ENCODE results near the gene ALOX12. TPM values are rescaled to one million over a fixed set of nuclear protein-coding genes. Genes with fewer than 3 reads are reported as not detected.

Gene ALOX12
- total RNA-seq, 1 experiment from 2014 or later, result not detected

DNA sequence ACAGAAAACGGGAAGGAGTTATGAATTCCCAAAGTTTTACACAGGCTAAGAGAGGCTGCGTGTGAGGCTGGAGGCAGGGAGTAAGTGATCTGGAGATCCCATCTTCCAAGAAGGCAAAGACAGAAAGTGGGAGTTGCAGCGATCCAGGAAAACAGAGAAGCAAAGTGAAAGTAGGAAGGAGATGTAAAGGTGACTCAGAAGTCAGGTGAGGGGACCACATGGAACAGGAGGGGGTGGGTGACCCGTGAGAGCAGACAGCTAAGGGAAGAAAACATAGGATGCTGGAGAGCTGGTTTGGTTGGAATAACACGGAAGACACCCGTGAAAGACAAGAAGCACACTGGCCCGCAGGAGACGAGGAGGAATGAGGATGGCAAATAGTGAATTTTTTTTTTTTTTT is 1.3 kb downstream of the ALOX12 start:
- peak; percentile 11 for DNase-seq (ENCODE audit: low read depth)
- in situ Hi-C loops (cut with HindIII; ENCODE audit: low pct_unique_long_range_greater_than_20kb, low sequenced_read_pairs), result no loop called here

DNA sequence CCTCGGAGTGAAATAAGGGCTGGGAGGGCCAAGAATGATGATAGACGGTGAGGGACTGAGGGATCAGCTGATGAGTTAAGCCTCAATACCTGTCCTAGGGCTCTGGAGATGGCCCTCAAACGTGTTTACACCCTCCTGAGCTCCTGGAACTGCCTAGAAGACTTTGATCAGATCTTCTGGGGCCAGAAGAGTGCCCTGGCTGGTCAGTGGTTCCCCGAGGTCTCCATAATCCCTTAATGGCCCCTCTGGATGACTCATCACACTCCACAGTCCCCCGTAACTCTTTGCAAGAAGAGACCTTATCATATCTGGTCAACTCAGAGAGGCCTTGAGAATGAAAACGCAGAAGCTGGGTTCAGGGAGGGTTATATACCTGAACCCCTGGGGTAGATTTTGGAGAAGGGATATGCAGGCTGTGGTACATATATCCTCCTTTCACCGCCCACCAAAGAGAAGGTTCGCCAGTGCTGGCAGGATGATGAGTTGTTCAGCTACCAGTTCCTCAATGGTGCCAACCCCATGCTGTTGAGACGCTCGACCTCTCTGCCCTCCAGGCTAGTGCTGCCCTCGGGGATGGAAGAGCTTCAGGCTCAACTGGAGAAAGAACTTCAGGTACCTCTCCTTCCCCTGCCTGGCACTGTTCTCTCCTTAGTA is 3.1 kb downstream of the ALOX12 start:
- no peak for DNase-seq (ENCODE audit: low read depth)
- in situ Hi-C loops (cut with HindIII; ENCODE audit: low pct_unique_long_range_greater_than_20kb, low sequenced_read_pairs), result no loop called here

DNA sequence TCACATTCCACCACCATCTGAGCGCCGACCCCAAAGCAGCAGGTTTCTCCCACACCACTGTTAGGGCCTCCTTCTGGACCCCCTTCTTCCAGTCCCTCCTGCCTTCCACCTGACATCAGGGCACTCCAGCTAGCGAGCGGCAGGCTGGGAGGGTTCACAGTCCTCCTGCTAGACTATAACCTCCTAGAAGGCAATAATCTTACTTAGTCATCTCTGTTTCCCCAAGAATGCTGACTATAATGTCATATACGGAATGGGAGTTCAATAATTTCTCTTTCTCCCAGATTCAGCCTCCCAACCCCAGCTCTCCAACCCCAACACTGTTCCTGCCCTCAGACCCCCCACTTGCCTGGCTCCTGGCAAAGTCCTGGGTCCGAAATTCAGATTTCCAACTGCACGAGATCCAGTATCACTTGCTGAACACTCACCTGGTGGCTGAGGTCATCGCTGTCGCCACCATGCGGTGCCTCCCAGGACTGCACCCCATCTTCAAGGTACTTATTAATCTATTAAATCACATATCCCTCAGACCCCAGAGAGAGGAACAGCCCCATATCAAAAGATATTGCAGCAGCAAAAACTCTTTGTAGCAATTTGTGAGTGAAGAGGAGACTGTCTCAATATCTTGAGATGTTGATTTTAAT is 5.6 kb downstream of the ALOX12 start:
- DNase-seq (ENCODE audit: low read depth), result no peak
- in situ Hi-C loops (cut with HindIII; ENCODE audit: low pct_unique_long_range_greater_than_20kb, low sequenced_read_pairs), result no loop called here

DNA sequence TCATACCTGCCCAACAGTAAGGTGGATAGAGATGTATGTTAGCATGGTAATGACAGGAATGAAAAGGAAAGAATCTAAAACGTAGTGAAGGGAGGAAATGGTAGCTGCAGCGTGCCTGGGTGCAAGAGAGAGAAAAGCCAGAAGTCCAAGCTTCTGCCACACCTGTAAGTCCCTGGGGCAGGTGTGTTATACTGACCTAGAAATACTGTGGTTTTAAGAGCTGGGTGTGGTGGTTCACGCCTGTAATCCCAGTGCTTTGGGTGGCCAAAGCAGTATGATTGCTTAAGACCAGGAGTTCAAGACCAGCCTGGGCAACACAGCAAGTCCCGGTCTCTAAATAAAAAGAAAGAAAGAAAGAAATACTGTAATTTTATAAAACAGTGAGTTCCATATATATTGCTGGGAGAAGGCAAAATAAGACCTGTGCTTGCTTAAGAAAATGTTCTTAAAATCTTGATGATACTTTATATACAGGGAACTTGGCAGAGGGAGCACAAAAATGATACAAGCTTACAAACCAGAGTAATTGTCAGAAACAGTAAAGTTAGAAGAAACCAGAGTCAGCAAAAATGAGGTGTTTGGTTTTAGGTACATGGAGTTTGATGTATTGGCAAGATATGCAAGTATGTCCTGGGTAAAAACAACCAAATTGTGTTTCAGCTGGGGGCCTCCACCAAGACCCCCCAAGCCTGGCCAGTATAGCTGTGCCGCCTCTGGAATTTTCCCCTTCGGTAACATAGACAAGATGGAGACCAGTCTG is 6.6 kb downstream of the ALOX12 start:
- in situ Hi-C loops (cut with HindIII; ENCODE audit: low pct_unique_long_range_greater_than_20kb, low sequenced_read_pairs), result no loop called here
- no peak for DNase-seq (ENCODE audit: low read depth)

DNA sequence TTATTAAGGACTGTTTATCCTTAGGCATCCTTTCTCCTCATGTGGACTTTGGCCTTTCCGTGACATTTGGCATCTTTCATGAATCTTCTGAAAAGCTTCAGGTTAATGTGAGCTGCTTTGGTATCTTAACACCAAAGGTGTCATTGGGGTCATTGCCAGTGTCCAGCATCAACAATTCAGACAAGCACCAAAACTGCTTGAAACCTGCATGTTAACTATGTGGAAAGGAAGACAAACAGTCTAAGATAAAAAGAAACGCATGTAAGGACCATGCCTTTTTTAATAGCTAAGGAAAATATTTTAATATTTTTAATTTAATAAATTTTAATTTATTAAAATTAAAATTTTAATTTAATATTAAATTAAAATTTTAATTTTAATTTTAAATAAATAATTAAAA is 7.9 kb downstream of the ALOX12 start:
- in situ Hi-C loops (cut with HindIII; ENCODE audit: low pct_unique_long_range_greater_than_20kb, low sequenced_read_pairs), result no loop called here

DNA sequence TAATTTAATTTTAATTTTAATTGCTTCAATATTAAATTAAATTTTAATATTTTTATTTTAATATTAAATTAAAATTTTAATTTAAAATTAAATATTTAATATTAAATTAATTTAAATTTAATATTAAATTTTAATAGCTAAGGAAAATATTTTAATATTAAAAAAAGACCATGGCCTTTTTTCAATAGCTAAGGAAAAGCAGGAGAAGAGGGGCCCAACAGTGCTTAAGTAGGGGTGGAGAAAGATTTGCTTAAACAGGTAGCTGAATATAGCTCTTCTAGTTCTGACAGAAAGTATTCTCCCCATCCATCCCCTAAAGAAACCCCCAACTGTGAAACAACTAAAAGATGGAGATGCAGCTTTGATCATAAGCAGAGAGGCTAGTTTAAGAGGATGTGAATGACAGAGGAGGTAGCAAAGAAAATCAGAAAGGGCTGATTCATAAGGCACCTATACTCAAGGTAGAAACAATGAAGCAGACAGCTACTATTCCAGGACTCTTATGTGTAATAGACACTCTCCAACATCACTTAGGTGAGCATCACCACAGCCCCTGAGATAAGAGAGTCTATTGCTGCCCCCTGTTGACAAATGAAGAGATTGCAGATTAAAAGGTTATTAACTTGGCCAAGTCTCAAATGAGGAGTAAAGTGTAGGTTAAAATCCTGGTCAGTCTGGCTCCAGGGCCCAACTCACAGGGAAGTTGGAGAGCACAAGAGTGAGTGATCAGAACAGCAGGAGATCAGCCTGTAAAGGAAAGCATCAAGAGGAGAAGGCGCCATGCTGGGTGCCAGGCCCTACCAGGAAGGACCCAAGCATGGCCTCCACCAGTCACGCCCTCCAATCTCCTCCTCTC is 8.8 kb downstream of the ALOX12 start:
- DNase-seq (ENCODE audit: low read depth), result peak; percentile 65
- in situ Hi-C loops (cut with HindIII; ENCODE audit: low pct_unique_long_range_greater_than_20kb, low sequenced_read_pairs), result no loop called here

More for the DNA sequence above, 7.9 kb downstream of the ALOX12 start:
- DNase-seq (ENCODE audit: low read depth), result no peak

DNA sequence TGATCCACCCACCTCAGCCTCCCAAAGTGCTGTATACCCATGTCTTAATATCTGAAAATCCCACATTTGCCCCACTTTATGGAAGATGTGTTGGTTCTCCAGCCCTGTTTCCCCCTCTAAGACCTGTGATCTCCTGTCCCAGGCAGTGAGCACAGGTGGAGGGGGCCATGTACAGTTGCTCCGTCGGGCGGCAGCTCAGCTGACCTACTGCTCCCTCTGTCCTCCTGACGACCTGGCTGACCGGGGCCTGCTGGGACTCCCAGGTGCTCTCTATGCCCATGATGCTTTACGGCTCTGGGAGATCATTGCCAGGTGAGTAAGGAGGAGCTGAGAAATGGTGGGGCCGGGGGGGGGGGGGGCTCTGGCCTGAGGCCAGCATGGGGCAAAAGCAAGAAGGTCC is 9.9 kb downstream of the ALOX12 start:
- DNase-seq (ENCODE audit: low read depth), result no peak
- in situ Hi-C loops (cut with HindIII; ENCODE audit: low pct_unique_long_range_greater_than_20kb, low sequenced_read_pairs), result no loop called here

DNA sequence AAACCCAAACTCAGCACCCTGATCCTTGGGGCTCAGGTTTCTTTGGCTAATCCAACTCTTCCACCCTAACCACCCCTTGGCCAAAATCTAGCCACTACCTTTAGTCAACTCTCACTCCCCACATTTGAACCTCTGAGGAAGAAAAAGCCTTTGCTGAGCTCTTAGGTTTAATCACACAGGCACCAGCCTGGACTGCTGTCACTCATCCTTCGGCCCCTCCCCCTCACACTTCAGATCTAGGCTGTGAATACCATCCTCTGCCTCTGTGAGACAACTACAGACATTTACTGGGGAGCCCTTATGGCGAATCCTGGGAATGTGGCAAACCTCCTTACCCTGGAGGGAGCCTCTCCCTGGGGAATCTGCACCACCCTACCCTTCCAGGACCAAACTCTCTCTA is 11.3 kb downstream of the ALOX12 start:
- no peak for DNase-seq (ENCODE audit: low read depth)
- in situ Hi-C loops (cut with HindIII; ENCODE audit: low pct_unique_long_range_greater_than_20kb, low sequenced_read_pairs), result no loop called here

DNA sequence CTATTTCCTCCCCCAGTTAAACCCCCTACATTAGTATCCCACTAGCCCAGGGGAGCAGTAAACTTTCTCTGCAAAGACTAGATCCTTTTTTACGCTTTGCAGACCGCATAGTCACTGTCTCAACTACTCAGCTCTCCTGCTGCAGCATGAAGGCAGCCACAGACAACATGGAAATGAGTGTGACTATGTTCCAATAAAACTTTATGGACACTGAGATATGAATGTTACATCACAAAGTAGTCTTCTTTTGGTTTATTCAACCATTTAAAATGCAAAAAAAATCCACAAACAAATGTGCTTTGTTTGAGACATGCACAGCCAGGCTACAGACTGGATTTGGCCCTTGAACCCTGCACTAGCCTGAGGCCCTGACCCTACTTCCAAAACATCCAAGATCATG is 14.7 kb downstream of the ALOX12 start:
- in situ Hi-C loops (cut with HindIII; ENCODE audit: low pct_unique_long_range_greater_than_20kb, low sequenced_read_pairs), result no loop called here
- no peak for DNase-seq (ENCODE audit: low read depth)

DNA sequence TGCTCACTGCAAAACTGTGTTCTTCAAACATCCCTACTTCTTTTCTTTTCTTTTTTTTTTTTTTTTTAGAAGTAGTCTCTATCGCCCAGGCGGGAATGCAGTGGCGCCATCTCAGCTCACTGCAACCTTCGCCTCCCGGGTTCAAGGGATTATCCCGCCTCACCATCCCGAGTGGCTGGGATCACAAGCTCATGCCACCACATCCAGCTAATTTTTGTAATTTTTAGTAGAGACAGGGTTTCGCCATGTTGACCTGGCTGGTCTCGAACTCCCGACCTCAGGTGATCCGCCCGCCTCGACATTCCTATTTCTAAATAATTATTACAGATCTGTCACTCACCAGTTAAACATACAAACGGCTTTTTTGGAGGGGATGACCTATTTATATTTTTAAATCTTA is 15.6 kb downstream of the ALOX12 start:
- in situ Hi-C loops (cut with HindIII; ENCODE audit: low pct_unique_long_range_greater_than_20kb, low sequenced_read_pairs), result no loop called here
- DNase-seq (ENCODE audit: low read depth), result no peak

DNA sequence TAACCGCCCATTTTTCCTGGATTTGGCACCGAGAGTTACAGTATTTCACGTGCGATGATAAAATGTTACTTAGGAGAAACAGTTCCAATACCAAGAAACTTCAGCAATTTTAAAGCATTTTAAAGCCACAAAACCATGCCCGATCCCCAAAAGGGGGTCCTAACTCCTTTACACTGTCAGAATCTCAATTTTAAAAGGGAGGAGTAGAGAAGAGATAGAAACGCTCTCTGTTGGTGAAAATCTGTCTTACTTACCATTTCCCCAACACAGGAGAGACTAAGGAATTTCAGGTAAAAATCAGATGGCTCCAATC is 16.0 kb downstream of the ALOX12 start:
- in situ Hi-C loops (cut with HindIII; ENCODE audit: low pct_unique_long_range_greater_than_20kb, low sequenced_read_pairs), result no loop called here

DNA sequence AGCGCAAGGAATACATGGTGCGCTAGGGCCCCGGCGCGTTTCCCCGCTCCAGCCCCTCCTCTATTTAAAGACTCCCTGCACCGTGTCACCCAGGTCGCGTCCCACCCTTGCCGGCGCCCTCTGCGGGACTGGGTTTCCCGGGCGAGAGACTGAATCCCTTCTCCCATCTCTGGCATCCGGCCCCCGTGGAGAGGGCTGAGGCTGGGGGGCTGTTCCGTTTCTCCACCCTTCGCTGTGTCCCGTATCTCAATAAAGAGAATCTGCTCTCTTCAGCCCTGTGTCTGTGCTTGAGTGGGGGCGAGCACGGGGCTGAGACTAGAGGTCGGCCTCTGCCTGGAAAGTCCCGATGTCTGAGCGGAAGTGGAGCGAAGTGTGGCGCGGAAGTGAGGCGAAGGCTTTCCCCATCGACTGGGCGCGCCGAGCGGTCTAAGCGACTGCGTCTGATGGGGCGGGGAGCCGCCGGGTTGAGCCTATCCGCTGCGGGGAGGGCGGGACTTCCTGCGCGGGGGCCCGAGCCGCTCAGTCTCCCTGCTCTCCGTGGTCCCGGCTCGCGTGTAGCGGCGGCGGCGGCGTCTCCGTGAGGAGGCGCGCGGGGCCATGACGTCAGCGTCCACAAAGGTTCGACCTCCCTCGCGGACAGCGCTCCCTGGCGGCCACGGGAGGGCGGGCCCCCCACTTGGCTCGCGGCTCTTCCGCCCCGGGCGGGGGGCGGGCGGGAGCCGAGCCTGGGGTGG is 18.6 kb downstream of the ALOX12 start:
- in situ Hi-C loops (cut with HindIII; ENCODE audit: low pct_unique_long_range_greater_than_20kb, low sequenced_read_pairs), result no loop called here
- peak; percentile 94 for DNase-seq (ENCODE audit: low read depth)

More for the DNA sequence above, 16.0 kb downstream of the ALOX12 start:
- no peak for DNase-seq (ENCODE audit: low read depth)

DNA sequence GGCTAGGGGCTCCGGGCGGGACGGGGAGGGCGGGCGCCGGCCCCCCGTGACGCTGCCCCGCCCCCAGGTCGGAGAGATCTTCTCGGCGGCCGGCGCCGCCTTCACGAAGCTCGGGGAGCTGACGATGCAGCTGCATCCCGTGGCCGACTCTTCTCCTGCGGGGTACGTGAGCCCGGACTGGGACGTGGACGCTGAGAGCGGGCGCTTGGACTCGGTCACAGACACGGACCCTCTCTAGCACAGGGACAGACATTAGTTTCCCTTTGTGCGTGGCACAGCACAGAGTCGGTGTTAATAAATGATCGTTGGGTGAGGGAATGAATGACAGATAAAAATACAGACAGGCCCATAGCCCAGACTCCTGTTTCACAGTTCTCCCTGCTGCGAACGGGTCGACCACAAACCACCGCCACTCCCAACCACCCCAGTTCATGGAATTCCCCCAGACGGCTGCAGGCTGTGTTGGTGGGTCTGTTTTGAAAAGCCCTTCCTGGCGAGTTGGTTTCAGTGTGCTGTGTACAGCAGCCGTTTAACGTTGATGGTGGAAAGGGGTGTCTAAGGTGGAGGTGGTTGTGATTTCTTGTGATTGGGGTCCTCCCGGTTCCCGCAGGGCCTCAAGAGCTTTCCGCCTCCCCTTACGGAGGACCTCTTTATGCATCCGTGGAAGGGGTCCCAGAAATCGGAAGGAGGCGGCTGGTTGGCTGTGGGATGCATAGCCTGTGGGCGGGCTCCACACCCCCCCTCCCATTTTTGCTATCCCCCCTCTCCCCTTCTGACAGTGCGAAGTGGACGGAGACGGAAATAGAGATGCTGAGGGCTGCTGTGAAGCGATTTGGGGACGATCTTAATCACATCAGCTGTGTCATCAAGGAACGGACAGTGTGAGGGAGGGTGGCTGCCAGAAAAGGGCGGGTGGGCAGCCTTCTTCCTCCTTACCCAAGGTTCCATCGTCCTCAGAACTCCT is 19.4 kb downstream of the ALOX12 start:
- in situ Hi-C loops (cut with HindIII; ENCODE audit: low pct_unique_long_range_greater_than_20kb, low sequenced_read_pairs), result no loop called here
- DNase-seq (ENCODE audit: low read depth), result no peak

DNA sequence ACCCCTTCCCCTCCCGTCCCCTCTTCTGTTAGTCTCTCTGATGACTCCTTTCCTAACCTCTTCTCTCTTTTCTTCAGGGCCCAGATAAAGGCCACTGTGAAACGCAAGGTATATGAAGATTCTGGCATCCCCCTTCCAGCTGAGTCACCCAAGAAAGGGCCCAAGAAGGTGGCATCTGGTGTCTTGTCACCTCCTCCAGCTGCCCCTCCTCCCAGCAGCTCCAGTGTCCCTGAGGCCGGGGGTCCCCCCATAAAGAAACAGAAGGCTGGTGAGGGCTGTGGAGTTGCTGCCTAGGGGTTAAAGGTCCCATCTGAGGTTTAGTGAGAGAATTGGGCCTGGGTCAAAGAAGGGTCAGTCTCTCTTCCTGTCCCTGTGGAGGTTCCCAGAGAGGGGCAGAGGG is 20.6 kb downstream of the ALOX12 start:
- DNase-seq (ENCODE audit: low read depth), result no peak
- in situ Hi-C loops (cut with HindIII; ENCODE audit: low pct_unique_long_range_greater_than_20kb, low sequenced_read_pairs), result no loop called here

DNA sequence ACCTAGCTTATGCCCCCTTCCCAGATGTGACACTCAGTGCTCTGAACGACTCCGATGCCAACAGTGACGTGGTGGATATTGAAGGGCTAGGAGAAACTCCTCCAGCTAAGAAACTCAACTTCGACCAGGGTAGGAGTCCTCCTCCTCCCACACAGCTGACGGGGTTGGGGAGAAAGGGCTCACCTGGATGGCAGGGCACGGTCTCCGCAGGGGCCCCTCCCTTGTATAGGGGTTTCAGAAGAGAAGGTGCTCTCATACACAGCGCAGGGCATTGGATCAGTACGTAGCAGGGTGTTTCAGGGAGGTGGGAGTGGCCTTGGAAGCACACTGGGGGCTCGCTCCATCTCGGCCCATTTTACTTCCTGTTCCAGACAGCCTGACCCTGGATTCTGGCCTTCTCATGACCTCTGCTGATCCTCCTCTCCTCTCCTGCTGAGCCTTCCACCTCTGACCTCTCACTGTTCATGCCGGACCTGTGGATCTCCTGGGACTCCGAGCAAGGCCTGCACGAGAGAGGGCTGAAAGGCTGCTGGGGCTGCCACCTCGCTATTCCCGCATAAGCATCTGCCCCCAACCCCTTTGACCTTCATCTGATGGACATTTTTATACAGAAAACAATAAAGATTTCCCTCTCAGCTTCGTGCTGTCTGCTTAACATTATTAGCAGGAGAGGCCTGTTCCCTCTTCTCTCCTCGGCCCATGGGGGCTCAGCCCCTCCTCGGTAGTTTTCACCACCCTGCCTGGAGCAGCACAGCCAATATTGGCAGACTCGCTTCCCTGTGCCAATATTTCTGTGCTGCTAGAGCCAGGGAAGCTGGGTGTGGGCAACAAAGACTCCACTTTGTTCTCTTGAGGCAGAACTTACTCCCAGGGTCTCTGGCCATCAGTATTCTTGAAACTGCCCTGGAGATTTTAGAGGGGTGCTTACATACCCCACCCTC is 21.3 kb downstream of the ALOX12 start:
- in situ Hi-C loops (cut with HindIII; ENCODE audit: low pct_unique_long_range_greater_than_20kb, low sequenced_read_pairs), result no loop called here
- DNase-seq (ENCODE audit: low read depth), result no peak

DNA sequence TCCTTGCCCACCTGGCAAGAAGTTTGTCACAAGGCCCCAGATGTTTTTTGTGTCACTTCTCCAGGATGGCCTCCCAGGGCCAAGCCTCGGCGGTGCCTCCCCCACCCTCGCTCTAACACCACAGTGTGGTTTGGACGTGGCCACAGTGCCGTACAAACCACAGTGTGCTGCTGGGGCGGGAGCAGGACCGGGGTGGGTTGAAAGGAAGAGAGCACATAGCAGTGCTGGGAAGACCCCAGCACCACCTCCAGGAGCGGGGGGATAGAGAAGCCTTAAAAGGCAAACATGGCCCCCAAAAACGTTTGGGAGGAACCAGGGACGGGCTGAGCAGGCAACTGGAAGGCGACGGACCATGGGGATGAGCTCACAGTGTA is 22.0 kb downstream of the ALOX12 start:
- no peak for DNase-seq (ENCODE audit: low read depth)
- in situ Hi-C loops (cut with HindIII; ENCODE audit: low pct_unique_long_range_greater_than_20kb, low sequenced_read_pairs), result no loop called here
